Right atrium auricular region (tissue), 2 donors: Measurements from ENCODE around the gene ZWILCH. TPM values are rescaled to one million over a fixed set of nuclear protein-coding genes. Genes with fewer than 3 reads are reported as not detected.

Experiments used
- DNase-seq: peaks from one replicate; pipeline ENCODE4 v3.0.0-alpha.2; 2019; ENCODE audit warnings: low spot score
- H3K27ac ChIP-seq, 2 donors: fragments of 200-600 bp; sonication (generic); 1 replicate in 1 of 2; 2 replicates in 1 of 2; pipeline ENCODE4 v1.5.1; 2016 to 2019
- H3K27me3 ChIP-seq, 2 donors: fragments of 200-600 bp; sonication (generic); one replicate each; pipeline versions ENCODE4 v1.5.1 to v1.6.0; 2017 to 2019
- H3K36me3 ChIP-seq: fragments of 200-600 bp; sonication (generic); one replicate; pipeline ENCODE4 v1.5.1; 2016
- H3K4me1 ChIP-seq, 2 donors: fragments of 200-600 bp; sonication (generic); one replicate each; pipeline versions ENCODE4 v1.5.1 to v1.6.0; 2017 to 2019
- H3K4me3 ChIP-seq, 2 donors: fragments of 200-600 bp; sonication (generic); 1 replicate in 1 of 2; 2 replicates in 1 of 2; pipeline ENCODE4 v1.5.1; 2017 to 2019; ENCODE audit warnings: mild to moderate bottlenecking in 1 of 2, moderate library complexity in 1 of 2
- H3K9me3 ChIP-seq, 2 donors: fragments of 200-600 bp; sonication (generic); one replicate each; pipeline ENCODE4 v1.5.1; 2019
- total RNA-seq, 2 donors: library from RNA; depleted of rRNA; stranded (reverse); fragments of >200 nt; gene quantifications; one replicate each; pipeline ENCODE4 v1.1.0, GENCODE V29; 2016
- TF ChIP-seq, protein P1 (sequence below), 2 donors: fragments of 200-600 bp; sonication (generic); IDR thresholded peaks; one replicate each; pipeline ENCODE4 v1.5.1; 2019; ENCODE audit warnings: antibody characterized with exemption in 2 of 2

The ZWILCH gene
- total RNA-seq, 2 donors from 2014 or later, result 0.89 to 0.98 TPM

DNA sequence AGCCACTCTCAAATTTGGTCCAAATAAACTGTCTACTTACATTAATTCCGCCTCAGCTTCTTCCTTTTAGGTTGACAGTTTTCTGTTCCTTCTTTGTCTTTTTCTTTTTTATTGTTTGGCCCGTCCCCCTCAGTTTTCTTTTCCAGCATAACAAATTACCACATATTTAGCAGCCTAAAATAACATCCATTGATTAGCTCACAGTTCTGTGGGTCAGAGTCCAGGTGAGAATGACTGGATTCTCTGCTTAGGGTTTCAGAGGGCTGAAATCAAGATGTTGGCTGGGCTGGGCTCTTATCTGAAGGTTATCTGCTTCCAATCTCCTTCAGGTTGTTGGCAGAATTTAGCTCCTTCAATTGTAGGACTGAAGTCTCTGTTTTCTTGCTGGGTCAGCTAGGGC is 85.3 kb downstream of the ZWILCH start:
- TF ChIP-seq, protein P1, sequence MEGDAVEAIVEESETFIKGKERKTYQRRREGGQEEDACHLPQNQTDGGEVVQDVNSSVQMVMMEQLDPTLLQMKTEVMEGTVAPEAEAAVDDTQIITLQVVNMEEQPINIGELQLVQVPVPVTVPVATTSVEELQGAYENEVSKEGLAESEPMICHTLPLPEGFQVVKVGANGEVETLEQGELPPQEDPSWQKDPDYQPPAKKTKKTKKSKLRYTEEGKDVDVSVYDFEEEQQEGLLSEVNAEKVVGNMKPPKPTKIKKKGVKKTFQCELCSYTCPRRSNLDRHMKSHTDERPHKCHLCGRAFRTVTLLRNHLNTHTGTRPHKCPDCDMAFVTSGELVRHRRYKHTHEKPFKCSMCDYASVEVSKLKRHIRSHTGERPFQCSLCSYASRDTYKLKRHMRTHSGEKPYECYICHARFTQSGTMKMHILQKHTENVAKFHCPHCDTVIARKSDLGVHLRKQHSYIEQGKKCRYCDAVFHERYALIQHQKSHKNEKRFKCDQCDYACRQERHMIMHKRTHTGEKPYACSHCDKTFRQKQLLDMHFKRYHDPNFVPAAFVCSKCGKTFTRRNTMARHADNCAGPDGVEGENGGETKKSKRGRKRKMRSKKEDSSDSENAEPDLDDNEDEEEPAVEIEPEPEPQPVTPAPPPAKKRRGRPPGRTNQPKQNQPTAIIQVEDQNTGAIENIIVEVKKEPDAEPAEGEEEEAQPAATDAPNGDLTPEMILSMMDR (IDR thresholded peaks at IDR 0.05), result no peak
- Histone ChIP-seq H3K4me3 (no peak overlapping the region), H3K4me1 (peaks cover 0 to 9% of the 10 kb centered on the region in 2 donors), H3K9me3 (no peaks in the 10 kb centered on the region), H3K27ac (no peak overlapping the region), H3K27me3 (no peaks in the 10 kb centered on the region), H3K36me3 (no peaks in the 10 kb centered on the region)
- DNase-seq, result no peak

DNA sequence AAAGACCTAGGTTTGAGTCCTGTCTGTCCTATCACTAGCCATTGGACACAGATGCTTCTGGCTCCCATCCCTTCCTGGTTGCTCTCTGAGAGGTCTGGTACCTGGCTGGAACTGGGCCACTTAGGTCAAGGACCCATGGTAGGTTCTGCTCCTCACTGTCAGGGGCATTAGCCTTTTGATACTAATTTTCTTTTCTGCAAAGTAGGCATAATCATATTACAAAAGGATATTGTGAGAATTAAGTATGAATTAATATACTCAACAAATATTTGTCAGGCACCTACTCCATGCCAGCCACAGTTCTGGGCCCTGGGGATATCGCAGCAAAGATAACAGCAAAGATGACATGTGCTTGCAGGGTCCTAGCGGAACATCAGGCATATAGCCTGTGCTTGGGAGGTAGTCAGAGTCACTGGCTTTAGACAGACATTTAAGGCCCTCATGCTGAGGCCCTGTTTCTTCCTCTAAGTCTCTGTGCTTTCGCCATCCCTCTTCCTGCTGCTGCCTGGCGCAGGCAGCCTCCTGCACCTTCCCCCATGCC is 86.3 kb downstream of the ZWILCH start:
- no peak for DNase-seq
- Histone ChIP-seq H3K4me1 (peaks cover 0 to 9% of the 10 kb centered on the region in 2 donors), H3K27ac (no peak overlapping the region), H3K36me3 (no peaks in the 10 kb centered on the region), H3K9me3 (no peaks in the 10 kb centered on the region), H3K4me3 (no peak overlapping the region), H3K27me3 (no peaks in the 10 kb centered on the region)
- TF ChIP-seq, protein P1 (IDR thresholded peaks at IDR 0.05), result no peak

DNA sequence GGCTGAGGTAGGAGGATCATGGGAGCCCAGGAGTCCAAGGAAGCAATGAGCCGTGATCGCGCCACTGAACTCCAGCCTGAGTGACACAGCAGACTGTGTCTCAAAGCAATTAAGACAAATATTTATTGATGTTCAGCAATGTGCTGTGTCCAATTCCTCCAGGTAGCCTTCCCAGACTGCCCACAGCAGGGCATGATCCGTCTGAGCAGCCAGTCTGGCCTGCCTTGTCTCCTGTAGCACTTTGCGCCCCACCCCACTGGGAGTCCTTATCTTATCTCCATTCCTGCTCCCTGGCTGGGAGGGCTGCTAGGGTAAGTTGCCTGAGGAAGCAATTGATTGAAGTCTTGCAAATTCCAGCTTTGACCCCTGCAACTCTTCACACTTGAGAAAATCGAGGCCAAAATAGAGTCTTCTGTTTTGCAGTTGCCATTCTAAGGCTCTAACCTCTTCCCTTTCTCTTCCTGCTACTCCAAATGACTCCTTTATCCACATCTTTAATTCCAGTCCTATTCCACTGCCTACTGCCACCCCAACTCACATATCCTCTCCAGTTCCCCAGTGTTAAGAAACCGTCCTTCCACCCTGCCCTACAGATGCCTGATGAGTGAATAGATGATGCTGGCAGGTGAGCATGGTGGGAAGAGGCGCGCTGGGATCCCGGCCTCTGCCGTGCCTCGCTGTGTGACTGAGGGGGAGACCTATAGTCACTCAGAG is 87.5 kb downstream of the ZWILCH start:
- no peak for DNase-seq
- no peaks in the 10 kb centered on the region for H3K27me3 ChIP-seq
- no peak overlapping the region for H3K4me3 ChIP-seq
- no peaks in the 10 kb centered on the region for H3K9me3 ChIP-seq
- TF ChIP-seq, protein P1 (IDR thresholded peaks at IDR 0.05), result no peak
- peaks cover 0 to 5% of the 10 kb centered on the region in 2 donors for H3K4me1 ChIP-seq
- H3K36me3 ChIP-seq, result no peaks in the 10 kb centered on the region
- no peak overlapping the region for H3K27ac ChIP-seq

DNA sequence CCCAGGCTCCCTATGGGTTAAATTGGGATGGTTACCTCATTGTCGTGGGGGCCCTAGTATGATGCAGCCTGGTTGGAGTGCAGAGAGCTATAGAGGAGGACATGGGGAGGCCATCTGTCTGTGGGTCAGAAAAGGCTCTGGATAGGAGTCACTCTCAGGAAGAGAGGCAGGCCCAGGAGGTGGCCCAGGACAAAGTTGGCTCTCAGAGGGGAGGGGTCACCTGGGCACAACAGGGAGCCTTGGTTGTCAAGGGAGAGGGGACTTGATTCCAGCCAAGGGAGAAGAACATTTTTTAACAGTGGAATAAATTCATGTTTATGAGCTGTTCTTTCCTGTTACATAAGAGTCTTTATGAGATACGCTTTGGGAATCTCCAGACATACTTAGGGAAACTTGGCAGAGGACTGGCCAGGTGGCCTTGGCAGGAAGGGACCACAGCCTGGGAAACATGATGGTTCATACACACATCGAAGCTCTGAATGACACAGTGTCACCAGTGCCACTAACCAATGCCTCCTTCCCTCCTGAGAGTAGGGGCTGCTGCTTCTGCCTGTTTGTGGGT is 88.2 kb downstream of the ZWILCH start:
- H3K27ac ChIP-seq, result no peak overlapping the region

DNA sequence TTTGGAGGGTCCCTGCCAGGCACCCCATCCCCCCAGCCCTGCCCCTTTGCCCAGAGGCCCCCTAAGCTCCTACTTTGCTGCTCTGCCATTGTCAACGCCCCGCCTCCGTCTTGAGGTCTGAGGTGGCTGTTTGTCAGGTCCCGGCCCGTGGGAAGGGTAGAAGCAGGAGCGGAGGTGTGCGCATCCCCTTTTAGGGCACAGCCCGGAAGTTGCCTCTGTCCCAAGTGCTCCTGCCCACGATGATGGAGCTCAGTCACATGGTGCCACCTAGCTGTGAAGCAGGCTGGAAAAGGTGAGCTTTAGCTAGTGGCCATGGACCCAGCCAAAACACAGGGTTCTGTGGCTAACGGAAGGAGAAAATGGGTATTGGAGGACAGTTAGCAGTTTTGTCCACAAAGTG is 89.2 kb downstream of the ZWILCH start:
- Histone ChIP-seq H3K4me1 (no peaks in the 10 kb centered on the region), H3K27me3 (no peaks in the 10 kb centered on the region), H3K9me3 (no peaks in the 10 kb centered on the region), H3K27ac (no peak overlapping the region), H3K4me3 (no peak overlapping the region), H3K36me3 (no peaks in the 10 kb centered on the region)
- TF ChIP-seq, protein P1 (IDR thresholded peaks at IDR 0.05), result no peak
- DNase-seq, result no peak

More for the DNA sequence above, 88.2 kb downstream of the ZWILCH start:
- H3K27me3 ChIP-seq, result no peaks in the 10 kb centered on the region
- H3K9me3 ChIP-seq, result no peaks in the 10 kb centered on the region
- no peak for DNase-seq
- H3K4me3 ChIP-seq, result no peak overlapping the region
- H3K36me3 ChIP-seq, result no peaks in the 10 kb centered on the region
- TF ChIP-seq, protein P1 (IDR thresholded peaks at IDR 0.05), result no peak
- H3K4me1 ChIP-seq, result no peaks in the 10 kb centered on the region
